Activated gamma-delta T cell (primary cell): ENCODE results near the gene MOSPD3.

Source experiments
- DNase-seq: peaks from one replicate; lab custom pipeline; 2025; lab: John Stamatoyannopoulos, UW

Gene MOSPD3

DNA sequence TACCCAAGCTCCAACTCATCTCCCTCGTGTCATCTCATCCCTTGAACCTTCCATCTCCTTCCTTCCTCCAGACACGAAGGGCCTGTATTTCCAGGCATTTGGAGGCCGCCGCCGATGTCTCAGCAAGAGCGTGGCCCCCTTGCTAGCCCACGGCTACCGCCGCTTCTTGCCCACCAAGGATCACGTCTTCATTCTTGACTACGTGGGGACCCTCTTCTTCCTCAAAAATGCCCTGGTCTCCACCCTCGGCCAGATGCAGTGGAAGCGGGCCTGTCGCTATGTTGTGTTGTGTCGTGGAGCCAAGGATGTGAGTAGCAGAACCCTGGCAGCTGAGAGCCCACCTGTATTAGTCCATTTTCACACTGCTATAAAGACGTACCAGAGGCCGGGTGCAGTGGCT lies 20.7 kb upstream of the MOSPD3 start:
- no peak for DNase-seq

- DNase-seq: no peak
Measured at GRCh38 chr7:100595188-100595587, 17.2 kb upstream of the MOSPD3 start.

DNA sequence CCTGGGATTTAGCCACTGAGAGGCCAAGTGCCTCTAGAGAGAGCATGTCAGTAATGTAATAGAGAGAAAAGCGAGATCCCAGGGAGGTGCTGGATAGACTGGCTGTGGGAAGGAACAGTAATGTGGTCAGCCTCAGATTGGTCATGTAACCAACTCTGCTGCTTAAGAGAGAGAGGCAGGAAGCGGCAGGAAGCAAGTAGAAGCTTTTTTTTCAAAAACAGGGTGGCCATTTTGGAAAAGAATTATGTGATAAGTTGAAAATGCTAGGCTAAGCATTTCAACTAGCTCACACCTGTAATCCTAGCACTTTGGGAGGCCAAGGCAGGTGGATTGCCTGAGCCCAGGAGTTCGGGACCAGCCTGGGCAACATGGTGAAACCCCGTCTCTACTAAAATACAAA lies 13.9 kb upstream of the MOSPD3 start:
- DNase-seq: no peak

DNA sequence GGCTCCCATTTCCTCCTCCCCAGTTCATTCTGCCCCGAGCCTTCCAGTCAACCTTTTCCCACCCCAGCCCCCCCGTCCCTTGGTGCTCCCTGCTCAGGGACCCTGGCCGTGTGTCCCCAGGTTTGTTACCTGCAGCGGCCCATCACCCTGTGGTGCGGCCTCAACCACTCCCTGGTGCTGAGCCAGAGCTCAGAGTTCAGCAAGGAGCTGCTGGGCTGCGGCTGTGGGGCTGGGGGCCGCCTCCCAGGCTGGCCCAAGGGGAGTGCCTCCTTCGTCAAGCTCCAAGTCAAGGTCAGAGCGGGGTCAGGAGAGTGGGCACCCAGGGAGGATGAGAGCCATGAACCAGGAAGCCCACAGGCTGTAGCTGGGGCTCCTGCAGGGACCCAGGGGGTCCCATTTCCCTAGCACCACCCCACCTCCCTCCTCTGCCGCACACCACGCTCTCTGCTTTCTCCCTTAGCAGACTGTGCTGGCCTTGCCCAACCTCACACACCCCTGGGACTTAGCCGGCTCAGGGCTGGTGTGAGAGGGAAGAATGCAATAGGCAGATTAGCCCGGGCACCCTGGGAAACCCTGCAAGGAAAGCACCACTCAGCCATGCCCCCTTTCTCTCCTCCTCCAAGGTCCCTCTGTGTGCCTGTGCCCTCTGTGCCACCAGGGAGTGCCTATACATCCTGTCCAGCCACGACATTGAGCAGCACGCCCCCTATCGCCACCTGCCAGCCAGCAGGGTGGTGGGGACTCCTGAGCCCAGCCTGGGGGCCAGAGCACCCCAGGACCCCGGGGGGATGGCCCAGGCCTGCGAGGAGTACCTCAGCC lies 12.2 kb upstream of the MOSPD3 start:
- no peak for DNase-seq

DNA sequence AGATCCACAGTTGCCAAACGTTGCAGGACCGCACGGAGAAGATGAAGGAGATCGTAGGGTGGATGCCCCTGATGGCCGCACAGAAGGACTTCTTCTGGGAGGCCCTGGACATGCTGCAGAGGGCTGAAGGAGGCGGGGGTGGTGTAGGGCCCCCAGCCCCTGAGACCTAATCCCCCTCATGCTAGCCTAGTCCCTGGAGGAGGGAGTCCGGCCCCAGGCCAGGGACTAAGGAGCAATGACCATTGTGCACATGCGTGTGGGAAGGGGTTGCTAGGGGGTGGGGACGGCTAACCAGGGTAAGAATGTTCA lies 11.7 kb upstream of the MOSPD3 start:
- no peak for DNase-seq

GRCh38 chr7:100602889-100603725 lies 9.2 kb upstream of the MOSPD3 start:
- no peak for DNase-seq

DNA sequence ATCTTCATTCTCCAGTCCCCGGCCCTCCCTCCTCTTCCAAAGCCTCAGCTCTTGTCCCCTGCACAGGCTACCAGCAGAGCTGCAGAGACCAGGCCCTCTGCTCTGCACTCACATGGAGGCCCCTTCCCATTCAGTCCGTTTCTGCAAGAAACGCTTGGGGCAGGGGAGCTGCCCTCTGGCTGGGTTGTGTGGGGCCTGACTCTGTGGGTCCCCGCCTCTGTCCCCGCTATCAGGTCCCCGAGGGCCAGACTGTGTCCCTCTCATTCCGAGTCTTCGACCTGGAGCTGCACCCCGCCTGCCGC lies 8.7 kb upstream of the MOSPD3 start:
- DNase-seq: no peak

GRCh38 chr7:100604028-100604975 lies 8.0 kb upstream of the MOSPD3 start:
- DNase-seq: peak; percentile 80

GRCh38 chr7:100604976-100605911 lies 7.1 kb upstream of the MOSPD3 start:
- peak; percentile 30 for DNase-seq

- DNase-seq: no peak
Measured at GRCh38 chr7:100606313-100606712, 6.0 kb upstream of the MOSPD3 start.

DNA sequence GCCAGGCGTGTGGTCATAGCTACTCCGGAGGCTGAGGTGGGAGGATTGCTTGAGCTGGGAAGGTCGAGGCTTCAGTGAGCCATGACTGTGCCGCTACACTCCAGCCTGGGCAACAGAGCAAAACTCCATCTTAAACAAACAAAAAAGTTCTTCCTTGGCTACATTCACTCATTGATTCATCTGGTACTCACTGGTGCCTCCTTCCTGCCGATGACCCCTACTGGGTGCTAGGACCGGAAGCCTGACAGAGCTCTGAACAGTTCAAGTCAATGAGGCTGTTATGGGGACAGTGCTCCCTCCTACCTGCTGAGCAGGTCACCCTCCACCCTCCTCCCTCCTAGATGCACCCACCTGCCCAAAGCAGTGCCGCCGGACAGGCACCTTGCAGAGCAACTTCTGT lies 5.2 kb upstream of the MOSPD3 start:
- DNase-seq: no peak

DNA sequence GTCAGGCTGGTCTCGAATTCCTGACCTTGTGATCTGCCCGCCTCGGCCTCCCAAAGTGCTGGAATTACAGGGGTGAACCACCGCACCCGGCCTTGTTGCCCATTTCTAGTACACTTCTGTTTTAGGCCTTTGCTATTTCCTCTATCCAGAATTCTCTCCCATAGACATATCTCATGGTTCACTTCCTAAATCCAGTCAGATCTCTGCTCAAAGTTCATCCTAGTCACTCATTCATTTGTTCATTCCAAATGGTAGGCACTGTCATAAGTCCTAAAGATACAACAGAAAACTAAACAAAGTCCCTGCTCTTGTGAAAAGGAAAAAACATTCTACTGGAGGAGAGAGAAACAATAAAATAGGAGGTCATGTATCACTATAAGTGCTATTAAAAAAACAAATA lies 2.4 kb upstream of the MOSPD3 start:
- DNase-seq: no peak

DNA sequence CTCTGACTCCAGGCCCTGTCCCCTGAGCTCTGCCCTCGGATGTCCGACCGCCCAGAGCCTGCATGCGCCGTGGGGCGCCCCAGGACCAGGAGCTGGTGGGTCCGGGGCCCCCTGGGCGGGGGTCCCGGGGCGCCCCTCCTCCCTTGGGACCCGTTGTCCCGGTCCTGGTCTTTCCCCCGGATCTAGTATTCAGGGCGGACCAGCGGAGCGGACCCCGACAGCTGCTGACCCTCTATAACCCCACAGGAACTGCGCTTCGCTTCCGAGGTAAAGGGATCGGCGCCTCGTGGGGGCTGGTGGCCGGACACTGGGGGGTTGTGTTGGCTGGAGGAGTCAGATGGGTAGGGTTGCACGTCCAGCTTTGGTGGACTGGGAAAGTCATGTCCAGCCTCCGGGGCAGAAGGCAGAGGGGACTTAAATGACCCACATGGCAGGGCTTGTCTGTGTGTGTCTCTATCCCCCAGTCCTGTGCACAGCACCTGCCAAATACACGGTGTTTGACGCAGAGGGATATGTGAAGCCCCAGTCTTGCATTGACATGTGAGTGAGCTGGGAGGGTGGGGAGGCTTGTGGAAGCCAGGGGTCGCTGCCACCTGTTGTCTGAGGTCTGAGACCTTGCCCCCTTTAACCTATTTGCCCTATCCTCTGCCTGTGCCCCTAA lies 520 bp downstream of the MOSPD3 start:
- DNase-seq: no peak

DNA sequence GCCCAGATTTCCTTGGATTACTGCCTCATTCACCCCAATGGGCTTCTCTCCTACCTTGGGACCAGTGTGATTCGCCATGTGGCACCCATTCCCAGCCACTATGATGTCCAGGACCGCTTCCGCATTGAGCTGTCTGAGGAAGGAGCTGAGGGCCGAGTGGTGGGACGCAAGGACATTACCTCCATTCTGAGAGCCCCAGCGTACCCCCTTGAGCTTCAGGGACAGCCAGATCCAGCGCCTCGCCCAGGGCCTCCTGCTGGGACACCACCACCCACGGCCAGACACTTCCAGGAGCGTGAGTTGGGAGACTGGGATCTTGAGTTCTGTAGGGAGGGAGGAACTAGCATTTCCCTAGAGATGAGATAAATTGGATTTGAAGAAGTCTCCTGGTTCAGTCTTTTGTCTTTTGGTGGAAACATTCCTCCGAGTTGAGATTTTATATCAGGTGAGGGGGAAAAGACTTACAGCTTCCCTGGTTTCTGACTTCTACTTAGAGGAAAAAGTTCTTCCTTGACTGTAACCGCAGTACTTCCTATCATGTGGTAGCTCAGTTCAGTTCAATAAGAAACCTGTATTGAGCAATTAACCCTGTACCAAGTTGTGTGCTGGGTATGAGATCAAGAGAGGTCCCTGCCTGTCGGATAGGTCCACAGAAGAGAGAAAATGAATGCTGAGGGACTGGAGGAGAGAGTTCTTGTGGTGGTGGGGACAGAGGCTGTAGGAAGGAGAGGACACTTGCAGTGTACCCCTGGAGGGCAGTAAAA lies 1.3 kb downstream of the MOSPD3 start:
- DNase-seq: no peak

GRCh38 chr7:100614308-100614861 lies 2.0 kb downstream of the MOSPD3 start:
- DNase-seq: no peak

DNA sequence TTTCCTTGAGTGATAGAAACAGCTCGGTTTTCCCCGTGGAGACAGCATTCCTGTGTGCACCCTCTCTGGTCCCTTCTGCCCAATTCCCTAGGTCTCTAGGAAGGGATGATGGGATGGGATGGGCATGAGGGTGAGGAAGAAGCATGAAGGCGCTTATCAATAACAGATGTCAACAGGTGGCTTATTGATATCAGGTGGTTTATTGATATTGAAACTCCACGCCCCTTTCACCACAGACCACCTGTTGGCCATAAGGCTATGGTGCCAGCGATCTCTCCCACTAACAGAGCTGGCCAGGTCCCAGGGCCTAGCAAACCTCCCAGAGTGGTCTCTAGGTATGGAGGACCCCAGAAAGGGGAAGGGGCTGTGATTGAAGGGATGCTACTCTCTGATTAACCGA lies 7.9 kb downstream of the MOSPD3 start:
- DNase-seq: no peak

- no peak for DNase-seq
Measured at GRCh38 chr7:100620804-100621203, 8.5 kb downstream of the MOSPD3 start.

GRCh38 chr7:100621554-100621953 lies 9.2 kb downstream of the MOSPD3 start:
- DNase-seq: no peak

DNA sequence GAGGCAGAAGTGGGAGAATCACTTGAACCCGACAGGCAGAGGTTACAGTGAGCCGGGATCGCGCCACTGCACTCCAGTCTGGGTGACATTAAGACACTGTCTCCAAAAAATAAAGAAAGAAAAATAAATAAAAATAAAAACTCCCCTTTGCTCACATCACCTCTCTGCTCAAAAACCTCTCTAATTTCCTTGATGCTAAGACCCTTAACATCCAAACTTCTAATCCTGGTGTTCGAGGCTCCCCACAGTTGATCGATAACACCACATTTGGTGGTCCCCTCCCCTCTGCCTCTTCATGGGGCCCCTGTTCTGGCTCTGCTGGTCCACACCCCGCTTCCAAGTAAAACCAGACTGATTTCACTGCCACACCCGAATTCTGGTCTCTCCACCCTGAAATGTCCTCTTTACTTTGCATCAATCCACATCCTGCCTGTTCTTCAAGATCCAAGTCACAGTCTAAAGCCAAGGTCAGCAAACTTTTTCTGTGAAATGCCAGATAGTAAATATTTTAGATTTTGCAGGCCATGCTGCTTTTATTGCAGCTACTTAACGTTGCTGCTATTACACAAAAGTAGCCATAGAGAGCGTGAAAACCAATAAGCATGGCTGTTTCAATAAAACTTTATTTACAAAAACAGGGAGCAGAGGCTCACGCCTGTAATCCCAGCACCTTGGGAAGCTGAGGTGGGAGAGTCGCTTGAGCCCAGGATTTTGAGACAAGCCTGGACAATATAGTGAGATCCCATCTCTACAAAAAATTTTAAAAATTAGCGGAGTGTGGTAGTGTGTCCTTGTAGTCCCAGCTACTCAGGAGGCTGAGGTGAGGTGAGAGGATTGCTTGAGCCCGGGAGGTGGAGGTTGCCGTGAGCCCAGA lies 11.8 kb downstream of the MOSPD3 start:
- DNase-seq: no peak
